GM19193 (cell line): ENCODE data around the gene LINC01488.

Experiments
- POLR2A ChIP-seq: IDR thresholded peaks from 4 replicates; pipeline ENCODE4 v1.6.1; 2011; ENCODE audit not compliant: insufficient read depth, insufficient read length; ENCODE audit errors: extremely low read depth

The LINC01488 gene

DNA sequence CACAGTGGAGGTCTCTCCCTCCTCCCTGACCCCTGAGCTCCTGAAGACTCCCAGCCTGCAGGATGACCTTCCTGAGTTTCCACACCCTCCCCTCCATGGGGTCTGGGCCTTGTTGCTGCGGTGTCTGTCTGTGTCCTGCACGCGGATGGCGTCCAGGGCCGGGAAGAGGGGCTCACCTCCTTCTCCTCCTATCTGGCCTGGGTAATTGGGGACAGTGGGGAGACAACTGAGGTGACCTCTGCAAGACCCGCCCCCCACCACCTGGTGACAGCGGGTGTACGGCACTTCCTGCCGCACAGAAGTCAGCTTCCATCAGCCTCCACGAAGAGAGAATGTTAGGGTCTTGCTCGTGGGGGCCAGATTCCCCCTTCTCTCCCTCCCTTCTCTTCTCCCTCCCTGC lies 31.7 kb downstream of the LINC01488 start:
- TF ChIP-seq POLR2A = no peak

DNA sequence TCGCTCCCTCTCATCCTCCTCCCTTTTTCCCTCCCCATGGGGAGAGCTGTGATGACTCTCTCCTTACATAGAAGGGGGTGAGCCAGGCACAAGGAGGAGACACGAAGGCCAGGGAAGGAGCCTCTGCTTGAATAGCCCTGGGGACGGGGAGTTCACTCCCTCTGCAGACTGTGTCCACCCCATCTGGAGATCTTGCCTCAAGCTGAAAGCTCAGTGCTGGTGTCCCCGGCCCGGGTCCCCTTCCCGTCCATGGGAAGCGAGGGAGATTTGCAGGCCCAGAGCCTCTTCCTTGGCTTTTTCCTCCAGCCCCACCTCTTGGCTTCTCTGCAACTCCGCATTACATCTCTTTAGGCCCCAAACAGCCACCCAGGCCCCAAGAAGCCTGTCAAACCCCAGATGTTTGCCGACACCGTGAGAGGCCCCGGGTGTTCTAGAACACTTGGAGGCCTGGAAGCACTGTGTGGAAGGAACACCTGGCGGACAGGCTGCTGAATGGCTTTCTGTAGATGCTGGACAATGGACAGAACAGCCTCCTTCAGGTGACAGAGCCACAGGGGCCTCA lies 32.3 kb downstream of the LINC01488 start:
- no peak for TF ChIP-seq POLR2A

DNA sequence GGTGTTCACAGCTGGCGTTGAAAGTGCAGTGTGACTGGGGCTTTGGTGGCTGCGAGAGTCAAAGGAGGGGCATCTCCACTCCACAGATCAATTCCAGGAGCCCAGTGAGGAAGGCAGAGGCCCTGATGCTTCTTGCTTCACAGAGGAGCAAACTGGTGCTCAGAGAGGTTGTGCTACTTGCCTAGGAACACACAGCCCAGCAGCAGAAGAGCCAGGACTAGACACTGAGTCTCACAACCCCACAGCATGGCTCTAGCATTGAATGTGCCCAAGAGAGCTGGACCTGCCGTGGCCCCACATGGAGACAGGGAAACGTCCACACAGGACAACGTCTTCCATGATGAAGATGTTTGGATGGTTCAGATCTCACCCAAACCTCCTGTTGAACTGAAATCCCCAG lies 33.3 kb downstream of the LINC01488 start:
- no peak for TF ChIP-seq POLR2A

DNA sequence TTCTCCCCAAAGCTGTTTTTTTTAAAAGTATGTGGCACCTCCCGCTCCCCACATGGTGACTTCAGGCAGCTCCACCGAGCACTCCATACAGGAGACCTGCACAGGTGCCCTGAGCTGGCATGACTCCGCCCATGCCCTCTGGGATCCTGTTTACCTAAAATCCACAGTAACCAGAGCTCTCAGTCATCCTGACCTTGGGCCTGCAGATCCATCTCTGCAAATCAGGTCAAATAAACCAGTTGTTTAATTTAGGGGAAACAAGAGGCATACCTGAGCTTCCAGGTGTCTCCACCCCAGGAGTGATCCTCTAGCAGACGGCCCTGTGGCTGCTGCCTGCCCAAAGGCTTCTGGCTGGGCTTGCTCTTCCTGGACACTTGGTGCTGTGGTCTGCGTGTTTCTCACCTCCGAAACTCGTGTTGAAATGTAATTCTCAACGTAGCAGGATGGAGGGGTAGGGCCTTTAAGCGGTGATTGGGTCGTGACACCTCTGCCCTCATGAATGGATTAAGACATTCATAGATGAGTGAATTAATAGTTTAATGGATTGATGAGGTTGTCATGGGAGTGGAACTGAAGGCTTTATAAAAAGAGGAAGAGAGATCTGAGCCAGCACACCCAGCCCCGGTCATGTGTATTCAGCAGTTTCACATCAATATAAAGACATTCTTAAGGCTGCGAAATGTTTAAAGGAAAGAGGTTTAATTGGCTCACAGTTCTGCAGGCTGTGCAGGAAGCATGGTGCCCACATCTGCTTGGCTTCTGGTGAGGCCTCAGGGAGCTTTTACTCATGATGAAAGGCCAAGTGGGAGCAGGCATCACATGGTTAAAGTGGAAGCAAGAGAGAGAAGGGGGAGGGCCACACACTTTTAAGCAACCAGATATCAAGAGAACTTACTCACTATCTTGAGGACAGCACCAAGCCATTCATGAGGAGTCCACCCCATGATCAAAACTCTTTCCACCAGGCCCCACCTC lies 34.1 kb downstream of the LINC01488 start:
- no peak for TF ChIP-seq POLR2A

DNA sequence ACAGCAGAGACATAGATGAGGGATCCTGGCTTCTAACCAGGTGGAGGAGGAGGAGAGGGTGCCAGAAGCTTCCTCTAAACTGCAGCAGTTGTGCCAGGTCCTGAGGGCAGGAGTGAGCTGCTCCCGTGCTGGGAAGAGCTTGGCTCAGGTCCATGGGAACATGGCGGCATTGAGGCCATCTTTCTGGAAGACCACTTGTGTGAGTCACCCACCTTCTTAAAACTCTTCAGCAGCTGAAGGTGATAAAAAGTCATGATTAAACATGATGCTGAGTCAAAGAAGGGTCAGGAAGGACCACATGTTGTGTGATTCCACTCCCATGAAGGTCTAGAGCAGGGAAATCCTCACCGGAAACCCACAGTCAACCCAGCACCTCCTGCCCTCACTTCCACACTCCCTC lies 35.1 kb downstream of the LINC01488 start:
- no peak for TF ChIP-seq POLR2A

DNA sequence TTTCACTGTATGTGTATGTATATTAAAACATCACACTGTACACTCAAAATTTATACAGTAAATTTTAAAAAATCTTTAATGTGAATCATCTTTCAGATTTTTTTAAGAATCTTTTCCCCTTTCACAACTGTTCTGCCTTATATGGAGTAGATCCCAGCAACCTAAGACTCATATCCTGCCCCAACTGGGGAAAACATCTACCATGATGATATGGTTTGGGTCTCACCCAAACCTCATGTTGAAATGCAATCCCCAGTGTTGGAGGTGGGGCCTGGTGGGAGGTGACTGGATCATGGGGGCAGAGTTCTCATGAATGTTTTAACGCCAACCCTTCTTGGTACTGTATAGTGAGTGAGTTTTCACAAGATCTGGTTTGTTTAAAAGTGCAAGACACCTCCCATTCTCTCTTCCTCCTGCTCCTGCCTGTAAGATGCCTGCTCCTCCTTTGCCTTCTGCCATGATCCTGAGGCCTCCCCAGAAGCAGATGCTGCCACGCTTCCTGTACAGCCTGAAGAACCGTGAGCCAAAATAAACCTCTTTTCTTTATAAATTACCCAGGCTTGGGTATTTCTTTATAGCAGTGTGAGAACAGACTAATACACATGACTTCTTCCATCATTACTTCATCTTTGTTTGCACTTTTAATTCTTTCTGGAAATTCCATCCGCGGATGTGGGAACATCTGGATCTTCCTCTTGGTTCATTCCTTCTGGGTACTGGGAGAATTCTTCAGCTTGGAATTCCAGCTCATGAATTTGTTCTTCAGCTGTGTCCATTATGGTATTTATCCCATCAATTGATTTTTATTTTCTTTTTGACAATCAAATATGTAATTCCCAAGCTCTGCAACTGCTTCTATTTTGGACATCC lies 36.9 kb downstream of the LINC01488 start:
- TF ChIP-seq POLR2A = no peak

DNA sequence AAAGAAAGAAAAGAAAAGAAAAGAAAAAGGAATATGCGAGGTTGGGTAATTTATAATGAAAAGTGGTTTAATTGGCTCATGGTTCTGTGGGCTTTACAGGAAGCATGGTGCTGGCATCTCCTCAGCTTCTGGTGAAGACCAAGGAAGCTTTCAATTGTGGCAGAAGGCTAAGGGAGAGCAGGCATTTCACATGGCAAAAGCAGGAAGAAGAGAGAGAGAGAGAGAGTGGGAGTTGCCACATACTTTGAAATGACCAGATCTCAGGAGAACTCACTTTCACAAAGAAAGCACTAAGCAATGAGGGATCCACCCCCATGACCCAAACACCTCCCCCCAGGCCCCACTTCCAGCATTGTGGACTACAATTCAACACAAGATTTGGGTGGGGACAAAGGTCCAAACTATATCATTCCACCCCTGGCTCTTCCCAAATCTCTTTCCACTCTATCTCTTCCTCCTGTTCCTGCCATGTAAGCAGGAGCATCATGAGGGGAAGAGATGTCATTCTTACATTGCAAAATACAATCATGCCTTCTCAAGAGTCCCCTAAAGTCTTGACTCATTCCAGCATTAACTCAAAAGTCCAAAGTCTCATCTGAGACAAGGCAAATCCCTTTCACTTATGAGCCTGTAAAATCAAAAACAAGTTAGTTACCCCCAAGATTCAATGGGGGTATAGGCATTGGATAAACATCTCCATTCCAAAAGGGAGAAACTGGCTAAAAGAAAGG lies 38.9 kb downstream of the LINC01488 start:
- no peak for TF ChIP-seq POLR2A

DNA sequence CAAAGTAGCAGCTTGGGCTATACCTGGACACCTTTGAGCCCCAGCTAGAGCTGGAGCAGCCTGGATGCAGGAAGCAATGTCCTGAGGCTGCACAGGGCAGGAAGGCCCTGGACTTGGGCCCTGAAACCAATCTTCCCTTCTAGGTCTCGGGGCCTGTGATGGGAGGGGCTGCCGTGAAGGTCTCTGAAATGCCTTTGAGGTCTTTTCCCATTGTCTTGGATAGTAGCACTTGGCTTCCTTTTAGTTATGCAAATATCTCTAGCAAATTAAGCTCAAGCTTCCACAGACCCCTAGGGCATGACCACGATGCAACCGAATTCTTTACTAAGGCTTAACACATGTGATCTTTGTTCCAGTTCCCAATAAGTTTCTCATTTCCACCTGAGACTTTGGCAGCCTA lies 40.0 kb downstream of the LINC01488 start:
- no peak for TF ChIP-seq POLR2A

DNA sequence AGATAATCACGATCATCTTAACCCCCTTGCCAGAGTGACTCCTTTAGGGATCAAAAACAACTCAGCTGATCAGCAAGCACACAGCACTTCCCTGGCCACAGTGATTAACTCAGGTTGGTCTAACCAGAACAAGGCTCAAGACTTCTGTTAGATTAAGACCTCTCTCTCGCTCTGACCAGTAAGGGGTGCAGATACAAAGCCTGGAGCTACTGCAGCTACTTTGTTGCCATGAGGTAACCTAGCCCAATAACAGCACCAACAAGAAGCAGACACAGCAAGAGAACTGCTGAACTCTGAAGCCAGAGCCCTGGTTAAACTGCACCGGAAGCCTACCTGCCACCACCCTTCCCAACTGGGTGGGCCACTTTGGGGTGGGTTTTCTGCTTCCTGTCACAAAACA lies 42.0 kb downstream of the LINC01488 start:
- TF ChIP-seq POLR2A = no peak

DNA sequence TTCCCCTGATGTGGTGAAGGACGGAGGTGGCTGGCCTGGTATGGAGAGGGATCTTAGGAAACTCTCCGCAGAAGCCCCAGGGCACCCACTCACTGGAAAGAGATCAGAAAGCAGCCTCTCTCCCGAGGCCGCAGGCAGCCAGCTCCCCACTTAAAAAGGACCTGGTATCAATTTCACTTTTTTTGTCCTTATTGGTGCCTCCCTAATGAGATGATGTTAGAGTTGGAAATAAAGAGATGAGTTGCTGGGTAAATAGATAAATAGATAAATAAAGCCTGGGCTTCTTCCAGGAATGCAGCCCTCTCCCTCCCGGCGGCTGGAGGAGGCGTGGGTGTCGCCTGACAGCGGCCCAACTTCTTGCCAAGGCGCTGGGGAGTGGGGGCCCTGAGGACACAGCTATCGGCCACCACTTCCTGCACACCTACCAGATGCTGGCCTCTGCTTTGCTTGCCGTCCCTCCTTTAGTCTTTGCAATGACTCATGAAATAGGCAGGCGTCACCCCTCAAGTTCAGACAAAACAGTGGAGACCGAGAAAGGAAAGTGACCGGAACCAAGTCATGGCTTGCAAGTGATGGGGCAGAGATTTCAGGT lies 42.9 kb downstream of the LINC01488 start:
- TF ChIP-seq POLR2A = no peak

DNA sequence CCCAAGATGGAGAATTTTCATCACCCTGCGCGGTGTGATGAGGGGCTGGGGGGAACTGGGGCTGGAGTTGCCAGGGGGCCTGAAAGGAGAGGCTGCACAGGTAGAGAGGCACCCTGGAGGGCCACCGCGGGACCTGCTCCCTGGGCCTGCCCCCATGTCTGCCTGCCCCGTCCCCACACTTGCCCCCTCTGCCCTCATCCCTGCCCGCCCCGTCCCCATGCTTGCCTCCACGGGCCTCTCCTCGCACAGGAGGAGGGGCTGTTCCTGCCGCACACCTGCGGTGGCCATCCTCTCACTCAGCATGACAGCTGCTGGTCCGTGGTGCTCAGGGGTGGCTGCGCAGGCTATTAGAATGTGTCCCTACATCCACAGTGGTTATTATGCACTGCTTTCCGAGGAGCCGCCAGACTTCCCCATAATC lies 43.5 kb downstream of the LINC01488 start:
- no peak for TF ChIP-seq POLR2A

DNA sequence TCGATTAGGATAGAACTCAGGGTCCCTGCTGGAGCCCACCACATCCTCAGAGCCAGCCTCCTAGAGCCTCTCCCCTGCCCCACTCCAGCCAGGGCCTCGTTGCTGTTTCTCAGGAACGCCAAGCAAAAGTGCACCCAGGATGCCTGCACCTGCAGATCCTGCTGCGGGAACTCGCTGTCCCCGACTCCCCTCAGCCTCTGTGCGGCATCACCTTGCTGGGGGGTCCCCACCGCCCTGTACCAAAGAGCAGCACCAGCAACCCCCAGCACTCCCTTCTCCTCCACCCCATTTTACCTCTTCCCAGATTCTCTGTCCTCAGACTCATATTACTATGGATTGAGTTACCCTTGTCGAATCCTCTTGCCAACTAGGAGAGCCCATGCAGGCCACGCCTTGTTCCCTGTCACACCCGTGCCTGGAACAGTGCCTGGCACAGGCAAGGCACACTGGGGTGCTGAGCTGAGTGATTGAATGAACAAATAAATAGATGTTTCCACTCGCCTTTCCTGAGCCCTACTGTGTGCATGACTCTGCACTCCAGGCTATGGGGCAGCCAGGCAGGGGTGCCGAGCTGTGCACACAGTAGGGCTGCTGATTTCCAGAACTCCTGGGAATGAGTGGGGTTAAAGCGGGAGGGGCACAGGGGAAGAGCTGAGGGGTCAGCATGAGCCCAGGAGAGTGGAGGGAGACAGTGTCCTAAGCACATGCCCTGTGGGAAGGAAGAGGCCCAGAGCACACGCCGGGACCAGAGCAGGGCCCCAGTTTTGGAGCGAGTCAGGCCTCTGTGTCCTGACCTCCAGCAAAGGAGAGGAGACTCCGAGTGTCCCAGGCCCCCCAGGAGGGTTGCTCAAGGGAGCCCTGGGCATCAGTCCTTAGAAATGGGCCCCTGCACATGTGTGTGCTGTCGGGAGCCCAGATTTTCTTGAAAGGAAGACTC lies 44.3 kb downstream of the LINC01488 start:
- TF ChIP-seq POLR2A = no peak

DNA sequence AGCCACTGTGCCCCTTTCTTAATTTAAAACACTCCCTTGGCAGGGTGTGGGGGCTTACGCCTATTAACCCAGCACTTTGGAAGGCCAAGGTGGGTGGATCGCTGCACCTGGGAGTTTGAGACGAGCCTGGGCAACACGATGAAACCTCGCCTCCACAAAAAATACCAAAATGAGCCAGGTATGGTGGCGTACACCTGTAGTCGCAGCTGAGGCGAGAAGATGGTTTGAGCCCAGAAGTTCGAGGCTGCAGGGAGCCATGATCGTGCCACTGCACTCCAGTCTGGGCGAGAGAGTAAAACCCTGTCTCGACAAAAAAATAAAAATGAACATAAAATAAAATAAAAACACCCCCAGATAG lies 45.0 kb downstream of the LINC01488 start:
- no peak for TF ChIP-seq POLR2A
